SK-N-MC (cell line): ENCODE measurements around the gene CTNND2.

Source experiments
- EZH2 ChIP-seq: fragments of 200-600 bp; sonication (generic); IDR thresholded peaks from one replicate; pipeline ENCODE4 v1.6.1; 2017; ENCODE audit warnings: antibody characterized with exemption
- FOXP2 ChIP-seq: optimal IDR thresholded peaks from 2 replicates; pipeline ENCODE3; 2011; ENCODE audit warnings: mild to moderate bottlenecking, moderate library complexity; ENCODE audit not compliant: insufficient read depth; ENCODE audit errors: extremely low read length, control extremely low read depth
- POLR2AphosphoS5 ChIP-seq: IDR thresholded peaks from 2 replicates; pipeline ENCODE4 v1.6.1; 2012; ENCODE audit warnings: mild to moderate bottlenecking, low read depth, low read length, borderline replicate concordance

GRCh38 chr5:11026543-11026942 is 877.7 kb downstream of the CTNND2 start:
- TF ChIP-seq POLR2AphosphoS5, result no peak
- TF ChIP-seq EZH2, result no peak
- no peak for TF ChIP-seq FOXP2
